ENCODE data around the gene LRRTM4. TPM values are rescaled to one million over a fixed set of nuclear protein-coding genes. Genes with fewer than 3 reads are reported as not detected.

LRRTM4 gene
- total and polyA plus RNA-seq, 7 experiments from 2014 or later, result not detected

- H3K27me3 ChIP-seq (ENCODE audit: control insufficient read depth in 2 of 2, insufficient read depth in 2 of 2, low read length in 2 of 2), result no peaks in the 10 kb centered on the region
- H3K9me3 ChIP-seq (ENCODE audit: control insufficient read depth in 2 of 3, low read length in 3 of 3), result no peaks in the 10 kb centered on the region
- H3K4me1 ChIP-seq (ENCODE audit: control insufficient read depth in 2 of 2, insufficient read depth in 2 of 2, low read length in 2 of 2), result no peaks in the 10 kb centered on the region
- ChIA-PET CTCF (no interaction called here), POLR2A (no interaction called here)
- intact Hi-C loops (cut with micrococcal nuclease), result no loop called here
- Mint-ChIP-seq H3K4me3 (no peak overlapping the region), H3K36me3 (no peaks in the 10 kb centered on the region), H3K27ac (no peak overlapping the region), H3K9me3 (peaks cover 0 to 16% (median 9%) of the 10 kb centered on the region in 11 donors), H3K27me3 (no peaks in the 10 kb centered on the region), H3K4me1 (no peaks in the 10 kb centered on the region)
- no peaks in the 10 kb centered on the region for H3K36me3 ChIP-seq (ENCODE audit: control insufficient read depth in 2 of 3, insufficient read depth in 3 of 3, low read length in 3 of 3)
- ATAC-seq (no peak), DNase-seq (no peak)
- H3K4me3 ChIP-seq (ENCODE audit: low read length), result no peak overlapping the region
- no peak overlapping the region for H3K27ac ChIP-seq (ENCODE audit: low read depth, low read length)
Measured at GRCh38 chr2:77479895-77480294, 42.3 kb downstream of the LRRTM4 start.

GRCh38 chr2:77479395-77479794 lies 42.8 kb downstream of the LRRTM4 start:
- no peak overlapping the region for H3K4me3 ChIP-seq (ENCODE audit: low read length)
- CTCF ChIA-PET, result no interaction called here
- Mint-ChIP-seq H3K27ac (no peak overlapping the region), H3K9me3 (peaks cover 0 to 16% (median 9%) of the 10 kb centered on the region in 11 donors), H3K36me3 (no peaks in the 10 kb centered on the region), H3K4me1 (no peaks in the 10 kb centered on the region), H3K4me3 (no peak overlapping the region), H3K27me3 (no peaks in the 10 kb centered on the region)
- H3K9me3 ChIP-seq (ENCODE audit: control insufficient read depth in 2 of 3, low read length in 3 of 3), result no peaks in the 10 kb centered on the region
- H3K27me3 ChIP-seq (ENCODE audit: control insufficient read depth in 2 of 2, insufficient read depth in 2 of 2, low read length in 2 of 2), result no peaks in the 10 kb centered on the region
- H3K4me1 ChIP-seq (ENCODE audit: control insufficient read depth in 2 of 2, insufficient read depth in 2 of 2, low read length in 2 of 2), result no peaks in the 10 kb centered on the region
- POLR2A ChIA-PET, result no interaction called here
- DNase-seq, result no peak
- intact Hi-C loops (cut with micrococcal nuclease), result no loop called here
- no peak overlapping the region for H3K27ac ChIP-seq (ENCODE audit: low read depth, low read length)
- no peak for ATAC-seq
- no peaks in the 10 kb centered on the region for H3K36me3 ChIP-seq (ENCODE audit: control insufficient read depth in 2 of 3, insufficient read depth in 3 of 3, low read length in 3 of 3)

GRCh38 chr2:77470096-77470495 lies 52.1 kb downstream of the LRRTM4 start:
- no peak for ATAC-seq
- no peaks in the 10 kb centered on the region for H3K27me3 ChIP-seq (ENCODE audit: control insufficient read depth in 2 of 2, insufficient read depth in 2 of 2, low read length in 2 of 2)
- intact Hi-C loops (cut with micrococcal nuclease), result no loop called here
- no peak for DNase-seq
- no peak overlapping the region for H3K27ac ChIP-seq (ENCODE audit: low read depth, low read length)
- H3K4me1 ChIP-seq (ENCODE audit: control insufficient read depth in 2 of 2, insufficient read depth in 2 of 2, low read length in 2 of 2), result no peaks in the 10 kb centered on the region
- H3K36me3 Mint-ChIP-seq, result no peaks in the 10 kb centered on the region
- H3K9me3 ChIP-seq (ENCODE audit: control insufficient read depth in 2 of 3, low read length in 3 of 3), result no peaks in the 10 kb centered on the region
- H3K27ac Mint-ChIP-seq, result no peak overlapping the region
- CTCF ChIA-PET, result no interaction called here
- no peaks in the 10 kb centered on the region for H3K36me3 ChIP-seq (ENCODE audit: control insufficient read depth in 2 of 3, insufficient read depth in 3 of 3, low read length in 3 of 3)
- no peaks in the 10 kb centered on the region for H3K4me1 Mint-ChIP-seq
- no peak overlapping the region for H3K4me3 Mint-ChIP-seq
- H3K4me3 ChIP-seq (ENCODE audit: low read length), result no peak overlapping the region
- POLR2A ChIA-PET, result no interaction called here
- H3K27me3 Mint-ChIP-seq, result no peaks in the 10 kb centered on the region
- H3K9me3 Mint-ChIP-seq, result peaks cover 0 to 22% (median 9%) of the 10 kb centered on the region in 11 donors

- ChIA-PET CTCF (no interaction called here), POLR2A (no interaction called here)
- ATAC-seq, result no peak
- Mint-ChIP-seq H3K4me1 (no peaks in the 10 kb centered on the region), H3K4me3 (no peak overlapping the region), H3K27me3 (no peaks in the 10 kb centered on the region), H3K36me3 (no peaks in the 10 kb centered on the region), H3K9me3 (peaks cover under 1 to 20% (median 9%) of the 10 kb centered on the region in 11 donors), H3K27ac (no peak overlapping the region)
- Histone ChIP-seq H3K27ac (ENCODE audit: low read depth, low read length) (no peak overlapping the region), H3K4me3 (ENCODE audit: low read length) (no peak overlapping the region), H3K9me3 (ENCODE audit: control insufficient read depth in 2 of 3, low read length in 3 of 3) (no peaks in the 10 kb centered on the region), H3K36me3 (ENCODE audit: control insufficient read depth in 2 of 3, insufficient read depth in 3 of 3, low read length in 3 of 3) (no peaks in the 10 kb centered on the region), H3K4me1 (ENCODE audit: control insufficient read depth in 2 of 2, insufficient read depth in 2 of 2, low read length in 2 of 2) (no peaks in the 10 kb centered on the region), H3K27me3 (ENCODE audit: control insufficient read depth in 2 of 2, insufficient read depth in 2 of 2, low read length in 2 of 2) (no peaks in the 10 kb centered on the region)
- intact Hi-C loops (cut with micrococcal nuclease), result no loop called here
- no peak for DNase-seq
Measured at GRCh38 chr2:77469106-77469505, 53.1 kb downstream of the LRRTM4 start.

GRCh38 chr2:77459840-77460239 lies 62.3 kb downstream of the LRRTM4 start:
- Mint-ChIP-seq H3K36me3 (peaks cover 0 to 4% (median 0%) of the 10 kb centered on the region in 5 donors), H3K27ac (no peak overlapping the region), H3K9me3 (peaks cover 4 to 30% (median 11%) of the 10 kb centered on the region in 11 donors), H3K4me3 (no peak overlapping the region), H3K4me1 (no peaks in the 10 kb centered on the region), H3K27me3 (no peaks in the 10 kb centered on the region)
- no peak overlapping the region for H3K4me3 ChIP-seq (ENCODE audit: low read length)
- ATAC-seq (no peak), DNase-seq (no peak)
- no peak overlapping the region for H3K27ac ChIP-seq (ENCODE audit: low read depth, low read length)
- H3K36me3 ChIP-seq (ENCODE audit: control insufficient read depth in 2 of 3, insufficient read depth in 3 of 3, low read length in 3 of 3), result no peaks in the 10 kb centered on the region
- no peaks in the 10 kb centered on the region for H3K4me1 ChIP-seq (ENCODE audit: control insufficient read depth in 2 of 2, insufficient read depth in 2 of 2, low read length in 2 of 2)
- ChIA-PET CTCF (no interaction called here), POLR2A (no interaction called here)
- H3K9me3 ChIP-seq (ENCODE audit: control insufficient read depth in 2 of 3, low read length in 3 of 3), result no peaks in the 10 kb centered on the region
- intact Hi-C loops (cut with micrococcal nuclease), result no loop called here
- H3K27me3 ChIP-seq (ENCODE audit: control insufficient read depth in 2 of 2, insufficient read depth in 2 of 2, low read length in 2 of 2), result no peaks in the 10 kb centered on the region

GRCh38 chr2:77458216-77458615 lies 64.0 kb downstream of the LRRTM4 start:
- H3K4me1 Mint-ChIP-seq, result no peaks in the 10 kb centered on the region
- ChIA-PET POLR2A (no interaction called here), CTCF (no interaction called here)
- no peak overlapping the region for H3K4me3 Mint-ChIP-seq
- H3K36me3 Mint-ChIP-seq, result peaks cover 0 to 4% (median 0%) of the 10 kb centered on the region in 5 donors
- DNase-seq (no peak), ATAC-seq (no peak)
- Histone ChIP-seq H3K4me3 (ENCODE audit: low read length) (no peak overlapping the region), H3K9me3 (ENCODE audit: control insufficient read depth in 2 of 3, low read length in 3 of 3) (no peaks in the 10 kb centered on the region), H3K27ac (ENCODE audit: low read depth, low read length) (no peak overlapping the region), H3K27me3 (ENCODE audit: control insufficient read depth in 2 of 2, insufficient read depth in 2 of 2, low read length in 2 of 2) (no peaks in the 10 kb centered on the region), H3K4me1 (ENCODE audit: control insufficient read depth in 2 of 2, insufficient read depth in 2 of 2, low read length in 2 of 2) (no peaks in the 10 kb centered on the region), H3K36me3 (ENCODE audit: control insufficient read depth in 2 of 3, insufficient read depth in 3 of 3, low read length in 3 of 3) (no peaks in the 10 kb centered on the region)
- intact Hi-C loops (cut with micrococcal nuclease), result no loop called here
- H3K9me3 Mint-ChIP-seq, result peaks cover 3 to 25% (median 10%) of the 10 kb centered on the region in 11 donors
- no peak overlapping the region for H3K27ac Mint-ChIP-seq
- no peaks in the 10 kb centered on the region for H3K27me3 Mint-ChIP-seq

GRCh38 chr2:77457665-77458064 lies 64.5 kb downstream of the LRRTM4 start:
- Mint-ChIP-seq H3K36me3 (peaks cover 0 to 4% (median 0%) of the 10 kb centered on the region in 5 donors), H3K27ac (no peak overlapping the region), H3K4me3 (no peak overlapping the region), H3K27me3 (no peaks in the 10 kb centered on the region), H3K4me1 (no peaks in the 10 kb centered on the region), H3K9me3 (peaks cover 3 to 25% (median 9%) of the 10 kb centered on the region in 11 donors)
- no peaks in the 10 kb centered on the region for H3K36me3 ChIP-seq (ENCODE audit: control insufficient read depth in 2 of 3, insufficient read depth in 3 of 3, low read length in 3 of 3)
- DNase-seq (no peak), ATAC-seq (no peak)
- H3K27ac ChIP-seq (ENCODE audit: low read depth, low read length), result no peak overlapping the region
- H3K4me3 ChIP-seq (ENCODE audit: low read length), result no peak overlapping the region
- no peaks in the 10 kb centered on the region for H3K9me3 ChIP-seq (ENCODE audit: control insufficient read depth in 2 of 3, low read length in 3 of 3)
- ChIA-PET CTCF (no interaction called here), POLR2A (no interaction called here)
- intact Hi-C loops (cut with micrococcal nuclease), result no loop called here
- no peaks in the 10 kb centered on the region for H3K27me3 ChIP-seq (ENCODE audit: control insufficient read depth in 2 of 2, insufficient read depth in 2 of 2, low read length in 2 of 2)
- H3K4me1 ChIP-seq (ENCODE audit: control insufficient read depth in 2 of 2, insufficient read depth in 2 of 2, low read length in 2 of 2), result no peaks in the 10 kb centered on the region

Data from naive thymus-derived CD4-positive, alpha-beta T cell (primary cell).